ENCODE data around the gene CCDC192. TPM values are rescaled to one million over a fixed set of nuclear protein-coding genes. Genes with fewer than 3 reads are reported as not detected.

Gene CCDC192
- total RNA-seq, 1 donor from 2014 or later = not detected

- Mint-ChIP-seq H3K4me1 (ENCODE audit: low read depth) (peaks cover 22% of the 10 kb centered on the region), H3K27ac (ENCODE audit: unreplicated experiment) (no peak overlapping the region), H3K36me3 (ENCODE audit: low read depth) (no peaks in the 10 kb centered on the region), H3K9me3 (ENCODE audit: low read depth) (no peaks in the 10 kb centered on the region), H3K27me3 (ENCODE audit: low read depth) (no peaks in the 10 kb centered on the region), H3K4me3 (ENCODE audit: unreplicated experiment) (no peak overlapping the region)
- peak; percentile 83 for TF ChIP-seq CTCF (IDR thresholded peaks at IDR 0.05)
- no peak for DNase-seq (ENCODE audit: low spot score)
Observed at GRCh38 chr5:127757576-127757975, 54.4 kb downstream of the CCDC192 start.

GRCh38 chr5:127758766-127759283, 55.6 kb downstream of the CCDC192 start:
- Mint-ChIP-seq H3K9me3 (ENCODE audit: low read depth) (no peaks in the 10 kb centered on the region), H3K4me3 (ENCODE audit: unreplicated experiment) (no peak overlapping the region), H3K27ac (ENCODE audit: unreplicated experiment) (no peak overlapping the region), H3K36me3 (ENCODE audit: low read depth) (peaks cover 3% of the 10 kb centered on the region), H3K4me1 (ENCODE audit: low read depth) (peaks cover 11% of the 10 kb centered on the region), H3K27me3 (ENCODE audit: low read depth) (no peaks in the 10 kb centered on the region)
- TF ChIP-seq CTCF (IDR thresholded peaks at IDR 0.05) = no peak
- DNase-seq (ENCODE audit: low spot score) = no peak

GRCh38 chr5:127761869-127762268, 58.7 kb downstream of the CCDC192 start:
- TF ChIP-seq CTCF (IDR thresholded peaks at IDR 0.05) = no peak
- H3K4me3 Mint-ChIP-seq (ENCODE audit: unreplicated experiment) = no peak overlapping the region
- H3K27ac Mint-ChIP-seq (ENCODE audit: unreplicated experiment) = no peak overlapping the region
- H3K36me3 Mint-ChIP-seq (ENCODE audit: low read depth) = peaks cover 3% of the 10 kb centered on the region
- peaks cover 6% of the 10 kb centered on the region for H3K4me1 Mint-ChIP-seq (ENCODE audit: low read depth)
- H3K27me3 Mint-ChIP-seq (ENCODE audit: low read depth) = no peaks in the 10 kb centered on the region
- DNase-seq (ENCODE audit: low spot score) = no peak
- no peaks in the 10 kb centered on the region for H3K9me3 Mint-ChIP-seq (ENCODE audit: low read depth)

GRCh38 chr5:127762412-127762811, 59.2 kb downstream of the CCDC192 start:
- DNase-seq (ENCODE audit: low spot score) = no peak
- Mint-ChIP-seq H3K27me3 (ENCODE audit: low read depth) (no peaks in the 10 kb centered on the region), H3K4me1 (ENCODE audit: low read depth) (peaks cover 12% of the 10 kb centered on the region), H3K4me3 (ENCODE audit: unreplicated experiment) (no peak overlapping the region), H3K36me3 (ENCODE audit: low read depth) (peaks cover 3% of the 10 kb centered on the region), H3K27ac (ENCODE audit: unreplicated experiment) (no peak overlapping the region), H3K9me3 (ENCODE audit: low read depth) (no peaks in the 10 kb centered on the region)
- TF ChIP-seq CTCF (IDR thresholded peaks at IDR 0.05) = no peak

GRCh38 chr5:127766676-127767335, 63.6 kb downstream of the CCDC192 start:
- no peak for DNase-seq (ENCODE audit: low spot score)
- Mint-ChIP-seq H3K9me3 (ENCODE audit: low read depth) (no peaks in the 10 kb centered on the region), H3K27ac (ENCODE audit: unreplicated experiment) (peak overlapping the region; percentile 81), H3K4me3 (ENCODE audit: unreplicated experiment) (no peak overlapping the region), H3K4me1 (ENCODE audit: low read depth) (peaks cover 13% of the 10 kb centered on the region), H3K36me3 (ENCODE audit: low read depth) (peaks cover 3% of the 10 kb centered on the region), H3K27me3 (ENCODE audit: low read depth) (no peaks in the 10 kb centered on the region)
- TF ChIP-seq CTCF (IDR thresholded peaks at IDR 0.05) = no peak

Measured in chondrocyte (in vitro differentiated cells).